Breast epithelium (tissue), 3 donors: ENCODE results near the gene MPRIP.

Source experiments
- POLR2A ChIP-seq: fragments of 450-650 bp; IDR thresholded peaks from one replicate; pipeline ENCODE4 v1.6.1; 2016; ENCODE audit warnings: antibody characterized with exemption, mild to moderate bottlenecking, moderate library complexity
- TF ChIP-seq, protein P1 (sequence below), 3 donors: fragments of 450-650 bp; IDR thresholded peaks; one replicate each; pipeline ENCODE4 v1.5.1; 2016 to 2017; ENCODE audit warnings: antibody characterized with exemption in 3 of 3, mild to moderate bottlenecking in 3 of 3, moderate library complexity in 3 of 3

DNA sequence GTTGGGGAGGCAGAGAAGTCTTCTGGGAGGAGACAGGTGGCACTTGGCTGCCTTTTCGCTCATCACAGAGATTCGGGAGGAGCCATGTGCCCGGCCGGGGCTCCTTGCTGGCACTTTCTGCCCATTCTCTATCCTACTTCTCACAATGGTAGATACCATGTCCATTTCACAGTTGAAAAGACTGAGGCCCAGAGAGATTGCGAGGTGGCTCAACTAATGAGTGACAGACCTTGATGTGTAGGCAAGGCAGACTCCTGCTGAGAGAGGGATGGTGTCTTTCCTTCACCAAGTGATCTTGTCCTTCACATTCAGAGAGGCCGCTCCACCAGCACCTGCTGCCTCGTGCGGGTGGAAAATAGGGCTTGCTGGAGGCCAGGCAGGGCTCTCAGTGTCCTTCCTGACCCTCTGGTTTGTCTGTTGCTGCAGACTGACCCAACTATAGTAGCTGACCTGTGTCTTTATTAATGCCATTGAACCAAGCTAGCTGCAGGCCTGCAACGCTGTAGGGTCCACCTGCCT, 42.1 kb downstream of the MPRIP start:
- TF ChIP-seq POLR2A: no peak
- TF ChIP-seq, protein P1, sequence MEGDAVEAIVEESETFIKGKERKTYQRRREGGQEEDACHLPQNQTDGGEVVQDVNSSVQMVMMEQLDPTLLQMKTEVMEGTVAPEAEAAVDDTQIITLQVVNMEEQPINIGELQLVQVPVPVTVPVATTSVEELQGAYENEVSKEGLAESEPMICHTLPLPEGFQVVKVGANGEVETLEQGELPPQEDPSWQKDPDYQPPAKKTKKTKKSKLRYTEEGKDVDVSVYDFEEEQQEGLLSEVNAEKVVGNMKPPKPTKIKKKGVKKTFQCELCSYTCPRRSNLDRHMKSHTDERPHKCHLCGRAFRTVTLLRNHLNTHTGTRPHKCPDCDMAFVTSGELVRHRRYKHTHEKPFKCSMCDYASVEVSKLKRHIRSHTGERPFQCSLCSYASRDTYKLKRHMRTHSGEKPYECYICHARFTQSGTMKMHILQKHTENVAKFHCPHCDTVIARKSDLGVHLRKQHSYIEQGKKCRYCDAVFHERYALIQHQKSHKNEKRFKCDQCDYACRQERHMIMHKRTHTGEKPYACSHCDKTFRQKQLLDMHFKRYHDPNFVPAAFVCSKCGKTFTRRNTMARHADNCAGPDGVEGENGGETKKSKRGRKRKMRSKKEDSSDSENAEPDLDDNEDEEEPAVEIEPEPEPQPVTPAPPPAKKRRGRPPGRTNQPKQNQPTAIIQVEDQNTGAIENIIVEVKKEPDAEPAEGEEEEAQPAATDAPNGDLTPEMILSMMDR (IDR thresholded peaks at IDR 0.05): no peak
